GM11168 (cell line): Measurements from ENCODE around the gene USP8.
"Not testable (repeated sequence)": the region's sequence is repeated elsewhere in the genome, so short reads cannot be mapped to it uniquely, and the experiment has no call there.

ENCODE experiments used
- in situ Hi-C: fragments of 300-500 bp; cut with MboI; formaldehyde crosslinking; loops from one replicate; pipeline ENCODE4 v1.12.0; 2022; ENCODE audit warnings: low sequenced_read_pairs; ENCODE audit not compliant: unreplicated experiment

USP8 gene

GRCh38 chr15:50424066-50424890 is at the start of gene USP8:
Gene USP8, plus strand, starts transcription at chr15:50424405. Its CDS starts 14,669 bp downstream, at chr15:50439074.
- in situ Hi-C loops: no loop called here

DNA sequence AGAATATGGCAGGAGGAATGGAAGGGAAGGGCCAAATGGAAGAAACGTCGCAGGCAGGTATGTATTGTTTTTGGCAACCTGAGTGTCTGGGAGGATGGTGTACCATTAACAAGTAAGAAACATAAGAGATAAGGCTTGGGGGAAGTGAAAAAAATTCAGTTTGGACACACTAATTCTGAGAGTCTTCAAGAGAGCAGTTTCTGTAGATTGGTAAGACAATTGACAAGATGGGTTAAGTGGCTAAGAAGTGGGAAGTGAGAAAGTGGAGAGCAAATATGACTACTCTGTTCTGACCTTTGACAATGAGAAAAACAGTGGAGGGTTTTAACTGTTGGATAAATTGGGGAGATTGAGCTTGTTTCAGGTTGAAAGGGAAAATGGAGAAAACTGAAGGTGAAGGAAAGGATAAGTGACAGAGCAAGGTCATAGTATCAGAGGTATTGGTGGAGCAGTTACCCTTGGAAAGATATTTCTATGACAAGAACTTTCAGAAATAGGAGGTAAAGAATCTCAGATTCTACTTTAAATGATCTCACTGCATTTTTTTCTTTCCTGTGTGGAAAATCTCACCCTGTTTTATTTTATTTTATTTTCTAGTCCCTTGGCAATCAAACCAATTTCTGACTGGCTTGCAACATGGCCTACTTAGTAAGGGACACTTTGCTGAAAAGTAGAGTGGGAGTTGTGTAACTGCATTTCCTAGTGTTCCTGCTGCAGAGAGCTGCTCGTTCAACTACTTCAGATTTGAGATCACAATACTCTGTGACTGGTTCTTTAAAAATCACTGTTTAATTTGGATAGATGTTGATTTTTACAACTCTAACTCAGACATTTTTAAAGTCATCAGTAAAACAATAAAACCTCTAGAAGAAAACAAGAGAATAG is 46.1 kb upstream of the USP8 start:
- in situ Hi-C loops: no loop called here

DNA sequence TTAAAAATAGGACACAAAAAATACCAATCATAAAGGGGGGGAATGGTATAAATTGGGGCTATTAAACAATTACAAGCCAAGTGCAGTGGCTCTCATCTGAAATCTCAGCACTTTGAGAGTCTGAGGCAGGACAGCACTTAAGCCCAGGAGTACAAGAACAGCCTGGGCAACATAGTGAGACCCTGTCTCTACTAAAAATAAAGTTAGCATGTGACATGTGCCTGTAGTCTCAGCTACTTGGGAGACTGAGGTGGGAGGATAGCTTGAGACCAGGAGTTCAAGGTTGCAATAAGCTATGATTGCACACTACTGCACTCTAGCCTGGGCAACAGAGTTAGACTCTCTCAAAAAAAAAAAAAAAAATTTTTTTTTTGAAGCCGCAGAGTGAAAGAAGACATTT is 45.4 kb upstream of the USP8 start:
- in situ Hi-C loops: no loop called here

- in situ Hi-C loops: not testable (repeated sequence)
These were observed 44.8 kb upstream of the USP8 start for GRCh38 chr15:50379413-50379812.

- in situ Hi-C loops: no loop called here
These were observed 44.1 kb upstream of the USP8 start for GRCh38 chr15:50380089-50380488.

- in situ Hi-C loops: no loop called here
These were observed 42.8 kb upstream of the USP8 start for GRCh38 chr15:50381438-50381837.

GRCh38 chr15:50382408-50382807 is 41.8 kb upstream of the USP8 start:
- in situ Hi-C loops: not testable (repeated sequence)

DNA sequence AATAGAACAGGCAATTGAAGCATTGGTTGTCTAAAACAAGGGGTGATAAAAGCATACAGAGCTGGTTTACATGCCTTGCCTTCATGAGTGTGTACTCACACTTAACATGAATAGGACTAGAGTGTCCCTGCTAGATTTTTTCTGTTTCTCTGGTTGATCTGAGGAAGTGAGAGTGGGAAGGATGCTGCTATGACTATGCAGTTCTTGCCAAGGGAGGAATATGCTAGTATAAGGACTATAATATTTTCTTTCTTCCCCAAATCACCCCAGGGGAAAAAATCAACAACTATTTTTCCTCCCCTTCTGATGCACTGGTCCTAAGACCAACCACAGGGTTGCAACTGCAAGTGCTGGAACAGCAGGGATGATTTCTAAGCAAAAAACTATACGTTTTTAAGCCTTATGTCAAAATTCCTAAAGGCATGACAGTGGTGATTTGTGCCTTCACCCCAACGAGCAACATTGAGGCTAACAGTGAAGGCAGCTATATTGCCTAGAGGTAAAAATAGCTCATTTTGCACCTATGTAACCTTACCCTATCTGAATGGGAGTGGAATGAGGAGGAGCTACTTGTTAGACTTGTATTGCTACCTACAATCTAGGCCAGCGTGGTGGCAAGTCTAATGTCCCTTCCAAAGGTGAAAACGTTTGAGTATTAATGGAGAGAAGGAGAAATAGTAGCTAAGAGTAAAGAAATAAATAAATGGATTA is 33.5 kb upstream of the USP8 start:
- in situ Hi-C loops: no loop called here

GRCh38 chr15:50391561-50391960 is 32.6 kb upstream of the USP8 start:
- in situ Hi-C loops: not testable (repeated sequence)

DNA sequence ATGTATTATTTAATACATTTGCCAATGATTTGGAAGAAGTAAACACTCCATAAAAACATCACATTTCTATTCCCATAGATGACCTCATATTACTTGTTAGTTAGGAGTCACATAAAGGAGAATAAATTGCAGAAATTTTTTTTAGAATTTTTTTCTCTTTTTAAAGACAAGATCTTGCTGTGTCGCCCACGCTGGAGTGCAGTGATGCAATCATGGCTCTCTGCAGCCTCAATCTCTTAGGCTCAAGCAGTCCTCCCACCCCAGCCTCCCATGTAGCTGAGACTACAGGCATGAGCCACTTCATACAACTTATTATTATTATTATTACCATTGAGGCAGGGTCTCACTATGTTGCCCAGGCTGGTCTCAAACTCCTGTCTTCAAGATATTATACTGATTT is 12.3 kb upstream of the USP8 start:
- in situ Hi-C loops: no loop called here

DNA sequence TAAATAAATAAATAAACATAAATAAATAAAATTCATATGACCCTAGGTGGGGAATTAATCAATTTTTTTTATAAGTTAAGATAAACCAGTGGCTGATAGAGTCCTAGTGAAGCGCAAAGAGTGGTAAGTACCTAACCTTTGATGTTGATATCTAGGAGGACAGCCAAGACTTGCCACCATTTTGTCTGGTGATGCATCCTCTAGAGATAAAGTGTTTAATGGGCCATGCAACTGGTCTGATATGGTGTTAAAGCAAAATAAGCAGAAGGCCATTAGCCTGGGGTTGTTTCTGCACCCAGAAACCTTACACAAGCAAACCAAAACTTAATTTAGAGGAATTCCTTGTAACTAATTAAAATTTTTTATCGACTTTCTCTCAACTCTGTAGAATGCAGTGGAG is 9.6 kb upstream of the USP8 start:
- in situ Hi-C loops: no loop called here

DNA sequence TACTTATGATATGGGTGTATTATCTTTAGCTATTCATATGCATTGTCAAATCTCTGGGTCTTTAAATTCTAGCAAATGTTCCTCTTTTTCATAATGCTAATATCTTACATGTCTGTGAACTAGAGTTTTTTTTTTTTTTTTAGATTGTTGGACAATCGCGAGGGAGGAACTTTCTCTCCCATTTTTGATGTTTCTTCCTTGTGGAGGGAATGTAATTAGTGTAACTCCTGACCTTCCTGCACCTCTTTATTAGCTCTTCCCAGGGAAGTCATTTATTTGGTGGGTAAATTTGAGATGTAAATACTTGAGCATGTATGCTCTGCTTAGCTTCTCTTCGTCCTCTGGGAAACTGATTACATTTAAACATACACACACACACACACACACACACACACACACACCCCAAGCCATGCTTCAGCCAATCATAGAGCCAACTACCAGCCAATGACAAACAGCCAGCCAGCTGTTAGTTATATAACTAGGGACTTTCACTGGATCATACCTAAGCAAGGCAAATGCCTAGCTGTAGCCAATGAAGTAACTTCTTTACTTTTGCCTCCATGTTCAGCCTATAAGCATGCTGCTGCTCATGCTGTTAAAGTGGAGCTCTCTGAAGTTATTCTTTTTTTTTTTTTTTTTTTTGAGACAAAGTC is 8.3 kb upstream of the USP8 start:
- in situ Hi-C loops: no loop called here

DNA sequence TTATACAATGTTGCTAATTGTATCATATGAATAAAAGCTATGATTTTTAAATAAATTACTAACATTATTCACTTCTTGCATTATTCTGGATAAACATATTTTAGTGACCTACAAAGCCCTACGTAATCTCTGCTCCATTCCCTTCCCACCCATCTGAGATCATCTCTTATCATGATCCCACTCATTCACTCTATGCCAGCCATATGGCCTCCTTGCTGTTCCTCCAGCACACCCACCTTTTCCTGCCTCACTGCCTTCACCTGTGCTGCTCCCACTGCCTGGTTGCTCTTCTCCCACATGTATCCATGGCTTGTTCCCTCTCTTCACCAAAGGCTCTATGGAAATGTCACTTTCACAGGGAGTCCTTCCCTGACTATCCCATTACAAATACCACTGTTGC is 7.3 kb upstream of the USP8 start:
- in situ Hi-C loops: no loop called here

DNA sequence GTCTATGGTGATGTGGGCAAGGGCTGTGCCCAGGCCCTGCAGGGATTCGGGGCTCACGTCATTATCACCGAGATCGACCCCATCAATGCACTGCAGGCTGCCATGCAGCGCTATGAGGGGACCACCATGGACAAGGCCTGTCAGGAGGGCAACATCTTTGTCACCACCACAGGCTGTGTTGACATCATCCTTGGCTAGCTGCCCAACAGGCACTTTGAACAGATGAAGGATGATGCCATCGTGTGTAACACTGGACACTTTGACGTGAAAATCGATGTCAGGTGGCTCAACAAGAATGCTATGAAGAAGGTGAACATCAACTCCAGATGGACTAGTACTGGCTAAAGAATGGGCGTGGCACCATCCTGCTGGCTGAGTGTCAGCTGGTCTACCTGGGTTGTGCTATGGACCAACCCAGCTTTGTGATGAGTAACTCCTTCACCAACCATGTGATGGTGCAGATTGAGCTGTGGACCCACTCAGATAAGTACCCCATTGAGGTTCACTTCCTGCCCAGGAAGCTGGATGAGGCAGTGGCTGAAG is 6.1 kb upstream of the USP8 start:
- in situ Hi-C loops: no loop called here

DNA sequence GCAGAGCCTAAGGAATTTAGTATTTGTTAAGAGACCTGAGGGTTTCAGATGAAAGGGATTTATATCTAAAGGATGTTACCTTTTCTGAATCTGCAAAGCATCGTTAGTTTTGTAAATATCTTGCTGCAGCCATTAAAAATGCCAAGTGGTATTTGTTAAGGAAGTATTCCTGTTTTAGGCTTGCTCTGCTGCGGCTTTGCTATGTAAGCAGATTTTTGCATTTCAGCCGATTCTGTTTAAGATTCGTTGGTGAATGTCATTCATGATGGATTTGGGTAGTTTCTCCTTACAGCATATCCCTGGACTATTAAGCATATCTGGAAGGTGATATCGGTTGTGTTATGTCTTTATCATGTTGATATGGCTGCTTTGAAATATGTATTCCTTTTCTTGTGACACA is 1.0 kb downstream of the USP8 start:
- in situ Hi-C loops: no loop called here

DNA sequence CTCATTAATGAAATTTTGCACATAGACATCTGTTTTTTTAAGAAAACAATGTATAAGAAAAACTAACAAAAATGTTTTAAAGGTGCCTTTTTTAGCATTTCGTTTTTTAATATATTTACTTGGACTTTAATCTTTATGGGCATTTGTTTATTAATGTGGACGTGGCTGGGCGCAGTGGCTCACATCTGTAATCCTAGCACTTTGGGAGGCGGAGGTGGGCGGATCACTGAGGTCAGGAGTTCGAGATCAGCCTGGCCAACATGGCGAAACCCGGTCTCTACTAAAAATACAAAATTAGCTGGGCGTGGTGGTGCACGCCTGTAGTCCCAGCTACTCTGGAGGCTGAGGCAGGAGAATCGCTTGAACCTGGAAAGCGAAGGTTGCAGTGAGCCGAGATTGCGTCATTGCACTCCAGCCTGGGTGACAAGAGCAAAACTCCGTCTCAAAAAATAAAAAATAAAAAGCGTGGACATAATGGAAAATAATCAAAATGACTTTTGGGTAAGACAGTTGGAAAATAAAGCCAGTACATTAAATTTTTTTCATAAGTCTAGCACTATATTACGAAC is 1.6 kb downstream of the USP8 start:
- in situ Hi-C loops: not testable (repeated sequence)

- in situ Hi-C loops: no loop called here
These were observed 2.2 kb downstream of the USP8 start for GRCh38 chr15:50426428-50426827.

DNA sequence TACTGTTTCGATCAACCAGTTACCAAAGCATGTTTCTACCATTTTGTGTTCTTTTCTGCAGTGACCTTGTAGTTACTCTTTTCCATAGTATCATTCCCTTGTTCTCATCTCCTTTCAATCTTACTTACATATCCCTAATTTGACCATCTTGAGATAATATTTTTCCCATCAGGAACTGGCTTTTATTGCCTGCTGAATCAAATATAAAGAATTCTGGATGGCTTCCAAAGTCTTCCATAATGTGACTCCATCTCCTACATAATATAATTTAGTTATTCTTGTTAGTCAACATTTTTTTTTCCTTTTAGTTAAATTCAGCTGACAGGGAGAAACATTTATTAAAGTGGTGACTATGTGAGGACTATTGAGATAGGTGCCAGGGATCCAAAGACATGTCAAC is 7.0 kb downstream of the USP8 start:
- in situ Hi-C loops: no loop called here

DNA sequence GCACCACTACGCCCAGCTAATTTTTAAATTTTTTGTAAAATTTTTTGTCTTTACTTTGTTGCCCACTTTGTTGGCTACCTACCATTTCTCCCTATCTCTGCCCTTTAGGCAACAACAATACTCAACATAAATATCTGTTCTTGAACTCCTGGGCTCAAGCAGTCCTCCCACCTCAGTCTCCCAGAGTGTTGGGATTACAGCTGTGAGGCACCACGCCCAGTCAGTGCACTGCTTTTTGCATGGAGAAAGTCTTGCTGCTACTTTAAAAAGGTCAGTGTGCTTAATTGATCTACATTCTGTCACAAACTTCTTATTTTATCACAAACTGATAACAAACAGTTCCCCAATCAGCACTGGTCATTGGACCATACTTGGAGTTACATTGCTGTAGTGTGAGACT is 8.0 kb downstream of the USP8 start:
- in situ Hi-C loops: no loop called here

DNA sequence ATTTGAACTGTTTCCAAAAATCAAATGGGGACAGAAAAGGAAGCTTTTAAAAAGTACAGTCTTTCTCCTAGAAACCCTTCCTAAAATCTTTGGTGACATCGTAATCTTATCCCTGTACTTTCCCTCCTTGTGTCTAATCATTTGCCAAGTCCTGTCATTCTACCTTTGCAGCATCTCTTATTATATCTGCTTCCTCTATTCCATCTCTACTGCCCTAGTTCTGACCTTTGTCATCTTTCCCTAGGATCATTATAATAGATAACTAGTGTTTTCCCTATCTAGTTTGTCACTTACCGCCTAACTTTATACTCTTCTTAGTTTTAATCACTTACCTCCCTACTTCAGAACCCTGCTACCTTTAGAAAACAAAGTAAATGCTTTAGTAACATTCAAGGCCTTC is 11.6 kb downstream of the USP8 start:
- in situ Hi-C loops: no loop called here
